ENCODE results near the gene KCMF1.

Gene KCMF1

DNA sequence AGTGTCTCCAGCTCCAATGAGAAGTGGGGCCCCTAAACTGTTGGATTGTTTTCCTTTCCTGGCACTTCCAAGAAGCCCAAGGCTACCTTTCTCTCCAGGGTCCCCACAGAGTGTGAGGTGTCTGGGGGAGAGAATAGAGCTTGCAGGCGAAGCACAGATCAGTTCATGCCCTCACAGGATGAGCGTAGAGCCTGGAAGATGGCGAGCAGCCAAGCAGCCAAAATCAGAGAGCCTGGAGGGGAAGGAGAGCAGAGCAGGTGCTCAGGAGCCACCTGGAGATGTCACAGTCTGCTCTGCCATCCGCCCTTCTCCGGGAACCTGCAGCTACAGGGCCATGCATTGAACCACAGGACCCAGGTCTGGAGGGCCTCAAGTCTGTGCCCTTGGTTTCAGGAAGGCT is 107.6 kb downstream of the KCMF1 start:
- DNase-seq (ENCODE audit: low read depth) = no peak

DNA sequence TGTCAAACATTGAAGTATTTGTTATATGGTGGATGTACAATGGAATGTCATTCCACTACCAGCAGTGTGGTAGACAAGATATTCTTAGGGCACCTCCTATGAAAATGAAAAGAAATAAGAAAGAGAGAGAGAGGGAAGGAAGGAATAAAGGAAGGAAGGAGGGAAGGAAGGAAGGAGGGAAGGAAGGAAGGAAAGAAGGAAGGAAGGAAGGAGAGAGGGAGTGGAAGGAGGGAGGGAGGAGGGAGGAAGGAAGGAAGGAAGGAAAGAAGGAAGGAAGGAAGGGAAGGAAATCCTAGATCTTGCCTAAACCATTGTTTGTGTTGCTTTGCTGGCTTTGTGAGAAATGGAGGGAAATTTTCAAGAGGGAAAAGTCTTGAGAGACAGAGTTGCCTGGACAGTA is 112.1 kb downstream of the KCMF1 start:
- DNase-seq (ENCODE audit: low read depth) = no peak

DNA sequence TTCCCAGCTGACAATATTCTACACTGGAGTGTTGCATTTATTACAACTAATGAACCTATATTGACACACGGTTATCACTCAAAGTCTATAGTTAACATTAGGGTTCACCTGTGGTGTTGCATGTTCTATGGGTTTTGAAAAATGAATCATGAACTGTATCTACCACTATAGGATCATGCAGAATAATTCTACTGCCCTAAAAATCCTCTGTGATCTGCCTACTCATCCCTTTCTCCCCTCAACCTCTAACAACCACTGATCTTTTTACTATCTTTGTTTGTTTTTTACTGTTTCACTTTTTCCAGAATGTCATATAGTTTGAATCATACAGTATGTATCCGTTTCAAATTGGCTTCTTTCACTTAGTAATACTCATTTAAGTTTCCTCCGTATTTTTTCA is 114.6 kb downstream of the KCMF1 start:
- no peak for DNase-seq (ENCODE audit: low read depth)

DNA sequence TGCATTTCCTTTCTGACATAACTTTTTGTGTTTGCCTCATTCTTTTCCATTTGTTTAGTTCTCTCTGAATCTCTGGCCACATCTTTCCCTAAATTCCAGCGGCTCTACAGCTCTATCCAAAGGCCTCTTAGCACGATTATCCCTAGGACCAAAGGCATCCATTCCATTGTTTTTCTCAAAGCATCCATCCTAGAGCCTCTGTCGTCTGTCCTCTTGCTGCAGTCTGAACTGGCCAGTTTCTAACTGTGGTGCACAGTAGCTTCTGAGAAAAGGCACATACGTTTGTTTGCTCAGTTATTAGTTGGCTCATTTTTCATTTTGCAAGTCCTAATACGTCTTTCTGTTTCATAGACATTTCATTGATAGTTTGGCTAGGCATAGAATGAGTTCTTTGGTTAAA is 116.6 kb downstream of the KCMF1 start:
- no peak for DNase-seq (ENCODE audit: low read depth)

DNA sequence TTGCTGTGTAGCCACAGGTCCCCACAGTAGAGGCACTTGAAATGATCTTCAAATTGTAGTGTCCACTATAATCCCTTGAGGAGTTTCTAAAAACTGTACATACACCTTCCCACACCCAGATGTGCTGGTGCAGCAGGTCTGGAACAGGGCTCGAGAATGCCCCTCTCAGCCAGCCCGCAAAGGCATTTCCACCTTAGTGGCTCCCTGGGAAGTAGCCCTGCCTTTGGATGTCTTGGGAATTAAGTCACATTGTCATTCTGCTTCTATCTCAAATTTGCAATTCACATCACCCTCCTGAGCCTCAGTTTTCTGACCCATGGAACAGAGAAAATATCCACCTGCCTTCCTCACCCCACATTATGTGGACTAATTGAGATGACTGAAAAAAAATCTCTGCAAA is 118.0 kb downstream of the KCMF1 start:
- DNase-seq (ENCODE audit: low read depth) = no peak

GRCh38 chr2:85089585-85089984 is 118.6 kb downstream of the KCMF1 start:
- DNase-seq (ENCODE audit: low read depth) = no peak

DNA sequence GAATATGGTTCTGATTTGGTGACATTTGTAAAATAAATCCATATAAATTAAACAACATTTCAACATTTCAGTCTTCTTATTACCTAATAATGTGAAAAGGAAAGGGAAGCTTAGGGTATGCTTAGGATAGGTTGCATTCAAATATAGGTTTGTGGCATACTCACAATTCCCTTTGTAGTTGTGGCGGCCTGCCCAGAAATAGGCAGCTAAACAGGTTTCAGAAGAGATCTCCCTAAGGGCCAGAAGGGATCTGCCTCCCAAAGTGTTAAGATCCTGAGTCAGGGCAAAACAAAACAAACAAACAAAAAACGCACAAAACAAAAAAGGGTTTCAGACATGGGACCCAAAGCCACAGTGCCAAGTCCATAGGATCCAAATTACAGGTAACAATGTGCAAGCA is 120.9 kb downstream of the KCMF1 start:
- no peak for DNase-seq (ENCODE audit: low read depth)

GRCh38 chr2:85095094-85095493 is 124.1 kb downstream of the KCMF1 start:
- DNase-seq (ENCODE audit: low read depth) = no peak

DNA sequence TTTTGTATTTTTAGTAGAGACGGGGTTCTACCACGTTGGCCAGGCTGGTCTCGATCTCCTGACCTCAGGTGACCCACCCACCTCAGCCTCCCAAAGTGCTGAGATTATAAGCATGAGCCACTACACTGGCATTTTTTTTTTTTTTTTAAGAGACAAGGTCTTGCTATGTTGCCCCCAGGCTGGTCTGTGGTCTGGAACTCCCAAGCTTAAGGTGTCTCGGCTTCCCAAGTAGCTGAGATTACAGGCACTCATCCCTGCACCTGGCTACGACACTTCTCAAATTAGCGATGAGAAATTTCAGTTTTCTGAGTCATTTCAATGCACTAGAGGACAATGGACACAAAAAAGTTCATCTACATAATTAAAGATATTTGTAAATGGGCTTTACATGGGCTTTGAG is 125.7 kb downstream of the KCMF1 start:
- DNase-seq (ENCODE audit: low read depth) = no peak

GRCh38 chr2:85104228-85104627 is 133.3 kb downstream of the KCMF1 start:
- DNase-seq (ENCODE audit: low read depth) = no peak

- DNase-seq (ENCODE audit: low read depth) = peak; percentile 91
Observed at GRCh38 chr2:85106489-85107180, 135.7 kb downstream of the KCMF1 start.

All from HS-27A (cell line).